ENCODE data around the gene C14orf119.

The C14orf119 gene

GRCh38 chr14:23060536-23061260 lies 34.6 kb upstream of the C14orf119 start:
- DNase-seq = no peak

- peak; percentile 96 for DNase-seq
Measured at GRCh38 chr14:23062002-23062401, 33.3 kb upstream of the C14orf119 start.

- no peak for DNase-seq
Measured at GRCh38 chr14:23063601-23064000, 31.7 kb upstream of the C14orf119 start.

- DNase-seq = no peak
Measured at GRCh38 chr14:23066368-23066767, 28.9 kb upstream of the C14orf119 start.

GRCh38 chr14:23066855-23067744 lies 28.2 kb upstream of the C14orf119 start:
- DNase-seq = no peak

GRCh38 chr14:23067847-23068788 lies 27.2 kb upstream of the C14orf119 start:
- DNase-seq = no peak

GRCh38 chr14:23068789-23069412 lies 26.4 kb upstream of the C14orf119 start:
- peak; percentile 90 for DNase-seq

- no peak for DNase-seq
Measured at GRCh38 chr14:23069413-23069806, 25.9 kb upstream of the C14orf119 start.

- DNase-seq = no peak
Measured at GRCh38 chr14:23070262-23071129, 24.8 kb upstream of the C14orf119 start.

- DNase-seq = peak; percentile 94
Measured at GRCh38 chr14:23071244-23071920, 23.9 kb upstream of the C14orf119 start.

- no peak for DNase-seq
Measured at GRCh38 chr14:23071921-23072539, 23.3 kb upstream of the C14orf119 start.

GRCh38 chr14:23074906-23075305 lies 20.4 kb upstream of the C14orf119 start:
- DNase-seq = no peak

- peak; percentile 38 for DNase-seq
Measured at GRCh38 chr14:23076785-23077408, 18.4 kb upstream of the C14orf119 start.

GRCh38 chr14:23077962-23078361 lies 17.3 kb upstream of the C14orf119 start:
- DNase-seq = no peak

GRCh38 chr14:23078692-23079116 lies 16.6 kb upstream of the C14orf119 start:
- peak; percentile 93 for DNase-seq

GRCh38 chr14:23079716-23080115 lies 15.6 kb upstream of the C14orf119 start:
- DNase-seq = peak; percentile 54

- DNase-seq = no peak
Measured at GRCh38 chr14:23080474-23080873, 14.8 kb upstream of the C14orf119 start.

GRCh38 chr14:23085458-23085857 lies 9.8 kb upstream of the C14orf119 start:
- DNase-seq = no peak

GRCh38 chr14:23086565-23086964 lies 8.7 kb upstream of the C14orf119 start:
- no peak for DNase-seq
